Fibroblast of lung (primary cell): ENCODE data around the gene PRKCA.

ENCODE experiments used
- CTCF ChIP-seq, 2 donors: IDR thresholded peaks in 1 of 2; conservative IDR thresholded peaks in 1 of 2; 1 replicate in 1 of 2; 2 replicates in 1 of 2; pipeline ENCODE4 v1.5.1; 2011 to 2012; ENCODE audit warnings: low read length in 2 of 2, control low read depth in 1 of 2, inconsistent platforms in 1 of 2, low read depth in 1 of 2, mild to moderate bottlenecking in 1 of 2
- EZH2 ChIP-seq: IDR thresholded peaks from 2 replicates; pipeline ENCODE4 v1.5.1; 2012; ENCODE audit warnings: low read length, control low read depth, mild to moderate bottlenecking; ENCODE audit errors: missing control alignments

- TF ChIP-seq CTCF (conservative IDR thresholded peaks at IDR 0.05 in 1 of 2, IDR thresholded peaks at IDR 0.05 in 1 of 2; ENCODE audit: low read depth in 1 of 2, low read length in 2 of 2) (no peak), EZH2 (no peak)
Observed at GRCh38 chr17:66285149-66285548, 17.3 kb upstream of the PRKCA start.
